OCI-LY1 (cell line): ENCODE data around the gene EEPD1.

Experiments used
- CTCF ChIP-seq: fragments of 200-600 bp; sonication (generic), shearing (Covaris generic); IDR thresholded peaks from 2 replicates; pipeline ENCODE4 v1.5.1; 2017; ENCODE audit warnings: mild to moderate bottlenecking, antibody characterized with exemption, low read length, moderate library complexity, mixed read lengths
- EZH2 ChIP-seq: fragments of 200-600 bp; sonication (generic), shearing (Covaris generic); IDR thresholded peaks from 2 replicates; pipeline ENCODE4 v1.8.0; 2017; ENCODE audit warnings: borderline replicate concordance, mixed run types, mild to moderate bottlenecking, antibody characterized with exemption, low read length, moderate library complexity, mixed read lengths

DNA sequence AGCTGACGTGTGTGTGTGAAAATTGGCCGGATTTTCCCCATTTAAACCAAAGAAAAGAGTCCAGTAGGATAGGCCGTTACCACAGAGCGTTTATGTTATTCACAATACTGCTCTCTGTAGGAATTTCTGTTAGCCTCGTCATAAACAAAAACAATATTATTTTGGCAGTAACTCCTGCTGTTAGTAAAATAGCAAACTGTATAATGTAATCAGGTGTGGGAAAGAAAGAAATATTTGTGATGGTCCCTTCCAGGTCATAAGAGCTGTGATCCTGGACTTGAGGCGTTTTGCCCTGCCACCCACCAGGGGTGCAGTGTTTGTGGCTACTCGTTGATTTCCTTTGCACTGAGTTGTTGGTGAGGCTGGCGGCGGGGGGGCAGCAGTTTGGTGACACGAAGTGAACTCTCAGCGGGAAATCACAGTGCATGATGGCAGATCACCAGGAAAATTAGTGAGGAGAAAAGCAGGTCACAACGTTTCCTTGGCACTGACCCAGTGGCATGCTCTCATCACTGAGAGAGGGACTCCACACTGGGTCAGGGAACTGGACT is 2.8 kb downstream of the EEPD1 start:
- TF ChIP-seq CTCF, result no peak
- no peak for TF ChIP-seq EZH2
